SK-N-MC (cell line): Measurements from ENCODE around the gene ABCC1.
"Not testable (repeated sequence)": the region's sequence is repeated elsewhere in the genome, so short reads cannot be mapped to it uniquely, and the experiment has no call there.

Experiments
- DNase-seq: peaks from one replicate; pipeline ENCODE4 v3.0.0-alpha.2; 2011; ENCODE audit warnings: low read depth, low spot score
- H3K27ac ChIP-seq: fragments of 200-600 bp; sonication (generic); 2 replicates; pipeline ENCODE4 v1.5.1; 2016; ENCODE audit warnings: mixed run types
- H3K36me3 ChIP-seq: fragments of 200-600 bp; sonication (generic); 2 replicates; pipeline ENCODE4 v1.6.1; 2017; ENCODE audit warnings: antibody characterized with exemption, low read length, mixed read lengths; ENCODE audit not compliant: insufficient read depth
- H3K4me3 ChIP-seq: fragments of 200-600 bp; sonication (generic); 2 replicates; pipeline ENCODE4 v1.5.1; 2016
- H3K9ac ChIP-seq: fragments of 200-600 bp; sonication (generic); 2 replicates; pipeline ENCODE4 v1.8.0; 2017; ENCODE audit warnings: mixed run types, mixed read lengths; ENCODE audit not compliant: insufficient read length
- H3K9me3 ChIP-seq: fragments of 200-600 bp; sonication (generic); 2 replicates; pipeline ENCODE4 v1.6.1; 2017; ENCODE audit warnings: low read depth, mild to moderate bottlenecking, antibody characterized with exemption, low read length, moderate library complexity, mixed read lengths
- EZH2 ChIP-seq: fragments of 200-600 bp; sonication (generic); IDR thresholded peaks from one replicate; pipeline ENCODE4 v1.6.1; 2017; ENCODE audit warnings: antibody characterized with exemption
- FOXP2 ChIP-seq: optimal IDR thresholded peaks from 2 replicates; pipeline ENCODE3; 2011; ENCODE audit warnings: mild to moderate bottlenecking, moderate library complexity; ENCODE audit not compliant: insufficient read depth; ENCODE audit errors: extremely low read length, control extremely low read depth
- POLR2AphosphoS5 ChIP-seq: IDR thresholded peaks from 2 replicates; pipeline ENCODE4 v1.6.1; 2012; ENCODE audit warnings: mild to moderate bottlenecking, low read depth, low read length, borderline replicate concordance

Gene ABCC1

GRCh38 chr16:16095646-16096045 is 146.2 kb downstream of the ABCC1 start:
- no peak for TF ChIP-seq POLR2AphosphoS5
- no peak for TF ChIP-seq EZH2
- TF ChIP-seq FOXP2: no peak
- H3K9me3 ChIP-seq: no peaks in the 10 kb centered on the region
- no peak overlapping the region for H3K27ac ChIP-seq
- H3K4me3 ChIP-seq: no peak overlapping the region
- H3K9ac ChIP-seq: no peak overlapping the region
- no peak for DNase-seq
- H3K36me3 ChIP-seq: peaks cover 4% of the 10 kb centered on the region; the same call in 1 of the 2 replicates

GRCh38 chr16:16096121-16096857 is 146.9 kb downstream of the ABCC1 start:
- TF ChIP-seq FOXP2 (no peak), POLR2AphosphoS5 (no peak), EZH2 (no peak)
- Histone ChIP-seq H3K9me3 (no peaks in the 10 kb centered on the region), H3K27ac (no peak overlapping the region), H3K36me3 (peaks cover 4% of the 10 kb centered on the region; the same call in 1 of the 2 replicates), H3K9ac (no peak overlapping the region), H3K4me3 (no peak overlapping the region)
- no peak for DNase-seq

- H3K36me3 ChIP-seq: peaks cover 4% of the 10 kb centered on the region; the same call in 1 of the 2 replicates
- no peak overlapping the region for H3K9ac ChIP-seq
- no peak overlapping the region for H3K4me3 ChIP-seq
- no peak overlapping the region for H3K27ac ChIP-seq
- no peaks in the 10 kb centered on the region for H3K9me3 ChIP-seq
- no peak for DNase-seq
- TF ChIP-seq EZH2 (no peak), FOXP2 (no peak), POLR2AphosphoS5 (no peak)
Measured at GRCh38 chr16:16096858-16097213, 147.4 kb downstream of the ABCC1 start.

GRCh38 chr16:16099320-16099719 is 149.9 kb downstream of the ABCC1 start:
- H3K36me3 ChIP-seq: peaks cover 16% of the 10 kb centered on the region; the same call in 1 of the 2 replicates
- H3K27ac ChIP-seq: no peak overlapping the region
- no peak overlapping the region for H3K9ac ChIP-seq
- H3K9me3 ChIP-seq: no peaks in the 10 kb centered on the region
- no peak overlapping the region for H3K4me3 ChIP-seq
- TF ChIP-seq POLR2AphosphoS5 (no peak), FOXP2 (no peak), EZH2 (no peak)
- no peak for DNase-seq

GRCh38 chr16:16100631-16101030 is 151.2 kb downstream of the ABCC1 start:
- no peak overlapping the region for H3K27ac ChIP-seq
- DNase-seq: no peak
- H3K4me3 ChIP-seq: no peak overlapping the region
- no peaks in the 10 kb centered on the region for H3K9me3 ChIP-seq
- H3K36me3 ChIP-seq: peaks cover 16% of the 10 kb centered on the region; the same call in 1 of the 2 replicates
- H3K9ac ChIP-seq: no peak overlapping the region
- TF ChIP-seq POLR2AphosphoS5 (no peak), FOXP2 (no peak), EZH2 (no peak)

GRCh38 chr16:16101585-16101984 is 152.2 kb downstream of the ABCC1 start:
- no peak overlapping the region for H3K4me3 ChIP-seq
- H3K27ac ChIP-seq: no peak overlapping the region
- no peaks in the 10 kb centered on the region for H3K9me3 ChIP-seq
- peaks cover 20% of the 10 kb centered on the region; the same call in 1 of the 2 replicates for H3K36me3 ChIP-seq
- TF ChIP-seq FOXP2 (no peak), EZH2 (no peak), POLR2AphosphoS5 (no peak)
- H3K9ac ChIP-seq: no peak overlapping the region
- no peak for DNase-seq

- H3K4me3 ChIP-seq: no peak overlapping the region
- no peaks in the 10 kb centered on the region for H3K9me3 ChIP-seq
- H3K27ac ChIP-seq: no peak overlapping the region
- TF ChIP-seq EZH2 (no peak), FOXP2 (no peak), POLR2AphosphoS5 (no peak)
- H3K9ac ChIP-seq: no peak overlapping the region
- DNase-seq: no peak
- H3K36me3 ChIP-seq: peaks cover 23% of the 10 kb centered on the region; the same call in 1 of the 2 replicates
Measured at GRCh38 chr16:16102738-16103137, 153.3 kb downstream of the ABCC1 start.

GRCh38 chr16:16104132-16104803 is 154.9 kb downstream of the ABCC1 start:
- not testable (repeated sequence) for H3K9me3 ChIP-seq, H3K27ac ChIP-seq, DNase-seq, H3K9ac ChIP-seq, H3K4me3 ChIP-seq
- peaks cover 19% of the 10 kb centered on the region; the same call in 1 of the 2 replicates for H3K36me3 ChIP-seq

- H3K9me3 ChIP-seq, H3K4me3 ChIP-seq, DNase-seq, H3K27ac ChIP-seq, H3K9ac ChIP-seq: not testable (repeated sequence)
- peaks cover 22% of the 10 kb centered on the region; the same call in 1 of the 2 replicates for H3K36me3 ChIP-seq
Measured at GRCh38 chr16:16104804-16105141, 155.4 kb downstream of the ABCC1 start.
